GM23338 (cell line): Measurements from ENCODE around the gene NXN. TPM values are rescaled to one million over a fixed set of nuclear protein-coding genes. Genes with fewer than 3 reads are reported as not detected.

Source experiments
- ATAC-seq: fragments of 200-7000 bp; cut with Tn5 transposase; 3 replicates; pipeline ENCODE4 v1.9.1; 2020
- DNase-seq: peaks from one replicate; pipeline ENCODE4 v3.0.0-alpha.2; 2015; ENCODE audit warnings: low spot score
- H2AFZ ChIP-seq: fragments of 200-600 bp; sonication (generic); 2 replicates; pipeline ENCODE4 v1.8.0; 2016; ENCODE audit warnings: antibody characterized with exemption, mild to moderate bottlenecking, moderate library complexity
- H3F3A ChIP-seq: fragments of 200-600 bp; sonication (generic); replicated peaks from 2 replicates; pipeline ENCODE4 v1.8.0; 2017; ENCODE audit warnings: antibody characterized with exemption, mixed run types, low read depth
- H3K27ac ChIP-seq: fragments of 200-600 bp; sonication (generic); 2 replicates; pipeline ENCODE4 v1.6.1; 2016; ENCODE audit warnings: low read depth
- H3K27me3 ChIP-seq: fragments of 200-600 bp; sonication (generic); 2 replicates; pipeline ENCODE4 v1.8.0; 2016; ENCODE audit warnings: mild to moderate bottlenecking, mixed run types, moderate library complexity; ENCODE audit not compliant: insufficient read depth
- H3K36me3 ChIP-seq: fragments of 200-600 bp; sonication (generic); 2 replicates; pipeline ENCODE4 v1.8.0; 2016; ENCODE audit warnings: mild to moderate bottlenecking; ENCODE audit not compliant: insufficient read depth
- H3K4me1 ChIP-seq: fragments of 200-600 bp; sonication (generic); 2 replicates; pipeline ENCODE4 v1.8.0; 2016; ENCODE audit warnings: mild to moderate bottlenecking, moderate library complexity; ENCODE audit not compliant: insufficient read depth
- H3K4me2 ChIP-seq: fragments of 200-600 bp; sonication (generic); 2 replicates; pipeline ENCODE4 v1.7.1; 2017; ENCODE audit warnings: mixed run types
- H3K4me3 ChIP-seq: fragments of 200-600 bp; sonication (generic); 2 replicates; pipeline ENCODE4 v1.6.1; 2016; ENCODE audit warnings: mixed run types
- H3K79me2 ChIP-seq: fragments of 200-600 bp; sonication (generic); replicated peaks from 2 replicates; pipeline ENCODE4 v1.8.0; 2017; ENCODE audit warnings: mild to moderate bottlenecking; ENCODE audit not compliant: insufficient read depth
- H3K9me2 ChIP-seq: fragments of 200-600 bp; sonication (generic); 2 replicates; pipeline ENCODE4 v1.8.0; 2017; ENCODE audit not compliant: insufficient read depth
- H4K20me1 ChIP-seq: fragments of 200-600 bp; sonication (generic); replicated peaks from 2 replicates; pipeline ENCODE4 v1.8.0; 2017; ENCODE audit warnings: mild to moderate bottlenecking; ENCODE audit not compliant: insufficient read depth
- H3K27ac Mint-ChIP-seq: 2 replicates; pipeline ENCODE4 v1.8.0; 2020; ENCODE audit warnings: inconsistent platforms, mild to moderate bottlenecking, moderate library complexity, mixed read lengths
- H3K27me3 Mint-ChIP-seq: 3 replicates; pipeline ENCODE4 v1.8.0; 2022; ENCODE audit warnings: low read depth, mild to moderate bottlenecking, moderate library complexity, mixed read lengths, inconsistent platforms; ENCODE audit not compliant: insufficient read depth, poor library complexity
- H3K36me3 Mint-ChIP-seq: 3 replicates; pipeline ENCODE4 v1.8.0; 2021; ENCODE audit warnings: low read depth, mild to moderate bottlenecking, inconsistent platforms, moderate library complexity, mixed read lengths
- H3K4me1 Mint-ChIP-seq: 3 replicates; pipeline ENCODE4 v1.8.0; 2020; ENCODE audit warnings: mild to moderate bottlenecking, inconsistent platforms, mixed read lengths
- H3K4me3 Mint-ChIP-seq: 3 replicates; pipeline ENCODE4 v1.8.0; 2021; ENCODE audit warnings: moderate library complexity, mild to moderate bottlenecking, inconsistent platforms, mixed read lengths
- H3K9me3 Mint-ChIP-seq: 3 replicates; pipeline ENCODE4 v1.8.0; 2020; ENCODE audit warnings: moderate library complexity, mild to moderate bottlenecking, inconsistent platforms, mixed read lengths
- CREB1 ChIP-seq: fragments of 250-450 bp; sonication (Bioruptor Pico); IDR thresholded peaks from 2 replicates; pipeline ENCODE4 v1.5.0; 2020; ENCODE audit warnings: low read depth, mild to moderate bottlenecking, moderate library complexity
- EZH2 ChIP-seq: fragments of 200-600 bp; sonication (generic); IDR thresholded peaks from one replicate; pipeline ENCODE4 v1.8.0; 2017; ENCODE audit warnings: antibody characterized with exemption, mild to moderate bottlenecking, low read depth; ENCODE audit not compliant: unreplicated experiment
- NANOG ChIP-seq: IDR thresholded peaks from 2 replicates; pipeline ENCODE4 v1.6.1; 2016; ENCODE audit warnings: antibody characterized with exemption, borderline replicate concordance
- ZNF114 ChIP-seq: fragments of 250-450 bp; sonication (Bioruptor Pico); IDR thresholded peaks from 2 replicates; pipeline ENCODE4 v1.5.0; 2020; ENCODE audit warnings: mild to moderate bottlenecking, moderate library complexity
- ZNF462 ChIP-seq: fragments of 250-450 bp; sonication (Bioruptor Pico); IDR thresholded peaks from 2 replicates; pipeline ENCODE4 v1.5.0; 2020; ENCODE audit warnings: mild to moderate bottlenecking, moderate library complexity
- polyA plus RNA-seq: library from polyadenylated mRNA; unstranded; fragments of >200 nt; fragmentation: Nextera tagmentation; extraction: Ambion mirVana; gene quantifications from 2 replicates; pipeline ENCODE4 v1.2.1, GENCODE V29; 2016
- total RNA-seq: library from RNA; depleted of rRNA; stranded (reverse); fragments of >200 nt; shearing (Covaris generic); gene quantifications from 2 replicates; pipeline ENCODE4 v1.2.3, GENCODE V29; 2014

NXN gene
- total and polyA plus RNA-seq, 2 experiments from 2014 or later = 31.8 to 105 TPM

- TF ChIP-seq ZNF462 (CRISPR knock-in tag) = no peak
- TF ChIP-seq CREB1 = no peak
Measured at GRCh38 chr17:753418-753817, 226.2 kb downstream of the NXN start (continued).

- H3K27ac Mint-ChIP-seq = peak overlapping the region; percentile 79; the same call in 1 of the 2 replicates
- peaks cover 30% of the 10 kb centered on the region for H3K79me2 ChIP-seq
- peak overlapping the region; percentile 83 for H2AFZ ChIP-seq
- DNase-seq (peak; percentile 69), ATAC-seq (peak; percentile 42)
- H3K27me3 ChIP-seq = no peaks in the 10 kb centered on the region
- TF ChIP-seq ZNF114 (no peak), EZH2 (no peak), NANOG (no peak), CREB1 (no peak)
- H3K27me3 Mint-ChIP-seq = peaks cover 26% of the 10 kb centered on the region
- peaks cover 6% of the 10 kb centered on the region; the same call in 1 of the 2 replicates for H3K4me1 ChIP-seq
- H3K4me3 Mint-ChIP-seq = peak overlapping the region; percentile 93
- peaks cover 64% of the 10 kb centered on the region for H3K36me3 Mint-ChIP-seq
- H3F3A ChIP-seq = 0 out of 2 replicates have a peak, but pooled peaks cover 4% of the 10 kb centered on the region
- 0 out of 2 replicates have a peak, but pooled peaks cover 12% of the 10 kb centered on the region for H3K36me3 ChIP-seq
- H4K20me1 ChIP-seq = peaks cover 6% of the 10 kb centered on the region; the same call in 1 of the 2 replicates
- H3K9me3 Mint-ChIP-seq = peaks cover 41% of the 10 kb centered on the region
- peaks cover 23% of the 10 kb centered on the region for H3K4me1 Mint-ChIP-seq
- peak overlapping the region; percentile 99 for H3K4me2 ChIP-seq
- peak overlapping the region; percentile 96 for H3K4me3 ChIP-seq
- H3K9me2 ChIP-seq = peaks cover 3% of the 10 kb centered on the region; the same call in 1 of the 2 replicates
- H3K27ac ChIP-seq = peak overlapping the region; percentile 84; the same call in 1 of the 2 replicates
Measured at GRCh38 chr17:752620-753219, 226.9 kb downstream of the NXN start.
